NCI-H1436 treated with DMSO at 0.1 percent for 48 hours (cell line): ENCODE results near the gene SMPD3.
A peak's percentile ranks its signal among the peaks of the same experiment; 100 is the strongest.

ENCODE experiments used
- DNase-seq: peaks from one replicate; lab custom pipeline; 2025; lab: John Stamatoyannopoulos, UW

SMPD3 gene

GRCh38 chr16:68433316-68433715 is 15.0 kb downstream of the SMPD3 start:
- no peak for DNase-seq

DNA sequence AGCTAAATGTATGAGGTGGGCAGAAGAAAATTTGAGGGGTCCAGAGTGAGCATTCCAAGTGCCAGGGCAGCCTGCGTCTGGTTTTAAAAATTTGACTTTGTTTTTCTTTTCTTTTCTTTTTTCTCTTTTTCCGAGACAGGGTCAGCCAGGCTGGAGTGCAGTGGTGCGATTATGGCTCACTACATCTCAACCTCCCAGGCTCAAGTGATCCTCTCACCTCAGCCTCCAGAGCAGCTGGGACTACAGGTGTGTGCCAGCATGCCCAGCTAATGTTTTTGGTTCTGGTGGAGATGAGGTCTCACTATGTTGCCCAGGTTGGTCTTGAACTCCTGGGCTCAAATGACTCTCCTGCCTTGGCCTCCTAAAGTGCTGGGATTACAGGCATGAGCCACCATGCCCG is 15.6 kb downstream of the SMPD3 start:
- no peak for DNase-seq

DNA sequence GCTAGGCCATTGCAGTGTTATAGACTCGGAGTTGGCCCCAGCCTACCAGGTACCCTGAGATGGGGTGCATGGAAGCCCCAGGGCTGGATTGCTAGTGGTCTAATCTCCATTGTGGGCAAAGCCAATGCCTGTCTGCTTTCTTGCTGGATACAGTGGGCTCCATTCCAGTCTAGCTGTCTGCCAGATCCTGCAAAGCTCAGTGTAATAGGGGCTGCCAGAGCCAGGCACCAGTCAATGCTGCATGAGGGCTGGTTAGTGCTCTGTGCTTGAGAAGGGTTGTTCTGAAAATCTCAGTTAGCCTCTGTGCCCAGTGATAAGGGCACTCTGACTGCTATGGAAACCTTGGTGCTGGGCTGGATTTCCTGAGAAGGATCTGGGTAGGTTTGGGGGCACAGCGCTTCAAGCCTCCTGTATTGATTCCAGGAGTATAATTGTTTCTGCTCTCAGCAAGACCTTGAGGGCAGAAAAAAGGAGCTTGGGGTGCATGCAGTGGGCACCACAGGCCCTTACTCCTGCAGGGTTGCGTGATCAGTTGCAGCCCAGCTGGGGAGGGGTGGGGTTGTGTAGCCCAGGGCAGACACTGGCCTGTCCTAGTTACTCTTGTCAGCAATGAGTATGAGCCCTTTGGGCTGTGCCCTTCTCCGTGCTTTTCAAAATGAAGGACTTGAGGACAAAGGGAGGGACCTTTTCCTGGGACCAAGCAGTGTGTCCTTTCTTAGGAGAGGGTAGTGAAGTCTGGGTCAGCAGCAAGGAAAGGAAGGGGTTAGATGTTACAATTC is 19.0 kb downstream of the SMPD3 start:
- DNase-seq, result no peak

DNA sequence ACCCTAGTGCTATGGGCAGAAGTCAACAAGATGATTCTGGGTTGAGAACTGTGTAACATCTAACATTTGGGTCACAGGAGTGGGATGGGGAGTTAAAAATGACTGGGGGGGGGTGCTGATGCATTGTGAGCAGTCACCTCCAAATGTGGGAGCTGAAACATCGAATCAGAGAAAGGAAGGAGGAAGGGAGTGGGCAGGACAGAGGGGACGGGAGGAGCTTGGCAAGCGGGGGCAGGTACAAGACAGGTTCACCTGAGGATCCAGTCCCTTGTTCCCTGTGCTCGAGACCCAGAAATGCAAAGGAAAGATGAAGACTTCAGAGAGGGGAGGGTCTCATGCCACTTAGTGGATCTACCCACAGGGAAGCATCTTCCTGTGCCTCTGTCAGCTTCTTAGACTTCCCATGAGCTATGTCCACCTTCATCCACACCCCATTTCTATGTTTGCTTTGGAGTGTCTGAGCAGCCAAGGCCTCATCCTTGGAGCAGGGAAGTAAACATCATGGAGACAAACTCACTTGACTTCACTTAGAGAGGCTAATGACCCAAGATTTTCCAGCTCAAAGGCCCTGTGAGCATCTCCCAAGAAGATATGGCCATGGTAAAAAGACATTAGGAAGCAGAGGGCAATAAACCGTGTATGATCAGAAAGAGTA is 20.5 kb downstream of the SMPD3 start:
- DNase-seq, result no peak

GRCh38 chr16:68426347-68426652 is 22.0 kb downstream of the SMPD3 start:
- DNase-seq, result no peak

DNA sequence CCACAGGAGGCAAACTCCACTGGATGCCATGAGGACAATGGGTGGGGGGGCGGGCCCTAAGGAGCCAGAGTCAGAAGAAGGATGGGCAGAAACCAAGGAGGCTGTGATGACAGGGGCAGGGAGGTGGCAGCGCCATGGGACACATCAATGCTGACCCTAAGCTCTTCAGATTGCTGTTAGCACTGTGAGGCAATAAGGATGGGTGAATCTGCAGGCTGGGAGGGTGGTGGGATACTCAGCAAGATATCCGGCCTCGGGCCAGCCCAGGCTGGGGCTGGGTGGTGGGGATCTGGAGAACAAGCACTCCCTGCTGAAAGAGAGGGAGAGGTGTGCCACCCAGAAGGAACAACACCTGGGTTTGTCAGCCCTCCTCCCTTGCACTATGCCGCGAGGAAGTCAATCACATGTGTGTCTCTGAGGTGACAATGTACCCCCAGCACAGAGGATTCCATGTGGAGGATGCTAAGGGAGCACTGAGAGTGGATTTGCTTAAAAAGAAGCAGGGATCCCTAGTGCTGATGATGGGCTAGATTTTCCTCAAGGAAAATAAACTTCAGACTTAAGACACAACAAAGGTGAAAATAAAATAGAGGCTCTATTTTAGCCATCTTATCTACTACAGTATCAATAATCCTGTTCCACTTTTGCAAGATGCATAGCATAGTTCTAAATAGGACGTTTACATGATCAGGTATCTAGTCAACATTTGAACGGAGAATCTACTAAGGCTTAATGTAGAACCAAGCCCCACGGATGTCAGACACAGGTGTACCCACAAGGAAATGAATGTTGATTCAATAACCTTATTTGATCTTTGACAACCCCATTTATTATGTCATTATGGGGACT is 22.6 kb downstream of the SMPD3 start:
- DNase-seq, result no peak

DNA sequence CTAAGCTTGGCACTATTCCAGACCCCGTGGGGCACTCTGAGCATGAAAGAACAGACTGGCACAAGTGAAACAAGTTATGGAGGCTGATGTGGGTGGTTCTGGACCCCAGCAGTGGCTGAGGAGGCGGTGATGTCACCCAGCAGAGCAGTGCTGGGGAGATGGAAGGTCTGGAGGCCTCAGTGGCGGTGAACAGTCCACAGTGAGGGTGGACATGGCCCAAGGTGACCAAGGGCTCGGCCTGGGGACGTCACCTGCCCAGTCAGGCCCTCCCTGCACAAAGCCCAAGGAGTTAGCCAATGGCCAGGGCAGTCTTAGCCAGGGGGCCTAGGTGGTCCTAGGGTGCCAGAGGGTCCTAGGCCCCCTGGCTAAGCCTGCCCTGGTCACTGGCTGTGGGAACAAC is 24.5 kb downstream of the SMPD3 start:
- no peak for DNase-seq

DNA sequence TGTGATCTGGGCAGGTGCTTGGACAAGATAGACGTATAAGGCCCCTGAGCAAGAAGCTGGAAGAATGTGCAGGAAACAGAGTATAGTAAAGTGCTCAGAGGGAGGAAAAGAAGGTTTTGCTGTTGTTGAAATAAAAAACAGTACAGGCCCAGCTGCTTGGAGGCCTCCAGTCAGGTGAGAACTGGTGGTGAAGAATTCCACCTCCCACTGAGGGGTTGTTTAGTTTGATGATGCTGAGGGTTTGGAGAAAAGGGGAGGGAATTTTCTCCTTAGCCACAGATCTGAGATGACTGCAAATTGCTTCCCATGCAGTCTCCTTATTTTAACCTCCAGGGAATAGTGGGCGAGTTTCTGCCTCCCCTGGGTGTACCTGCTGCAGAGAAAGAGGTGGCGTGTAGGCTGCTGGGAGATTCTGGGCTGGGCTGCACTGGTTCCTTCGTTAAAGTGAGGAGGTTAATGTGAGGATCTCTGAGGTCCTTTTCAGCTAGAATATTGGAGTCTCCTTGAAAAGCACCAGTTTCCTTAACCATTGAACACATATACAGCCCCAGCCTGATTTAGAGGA is 25.8 kb downstream of the SMPD3 start:
- DNase-seq, result peak; percentile 48

- DNase-seq, result no peak
These were observed 27.2 kb downstream of the SMPD3 start for GRCh38 chr16:68421076-68421475.

DNA sequence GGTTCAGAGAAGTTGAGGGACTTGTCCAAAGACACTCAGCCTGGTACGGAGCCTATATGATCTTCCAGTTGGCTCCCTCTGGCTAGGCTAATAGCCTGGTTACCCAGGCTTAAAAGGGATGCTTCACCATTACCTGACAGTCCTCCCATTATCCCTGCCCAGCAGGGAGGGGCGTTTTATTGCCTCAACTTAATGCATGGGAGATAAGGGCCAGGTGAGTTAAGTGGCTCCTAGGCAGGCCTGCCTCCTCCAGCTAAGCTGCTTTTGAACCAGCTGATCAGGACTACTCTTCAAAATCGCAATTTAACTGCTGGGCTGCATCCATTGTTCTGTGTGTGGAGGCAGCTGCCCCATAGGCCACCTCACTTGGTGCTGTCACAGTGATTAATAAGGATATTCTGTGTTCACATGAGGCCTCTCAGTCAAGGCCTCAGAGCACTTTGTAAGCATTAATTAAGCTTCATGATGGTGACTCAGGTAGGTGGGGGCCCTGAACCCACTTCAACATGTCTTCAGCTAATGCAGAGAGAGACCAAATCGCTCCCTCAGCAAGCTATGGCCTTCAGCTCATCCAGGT is 27.9 kb downstream of the SMPD3 start:
- peak; percentile 48 for DNase-seq

GRCh38 chr16:68417711-68418301 is 30.5 kb downstream of the SMPD3 start:
- peak; percentile 74 for DNase-seq

DNA sequence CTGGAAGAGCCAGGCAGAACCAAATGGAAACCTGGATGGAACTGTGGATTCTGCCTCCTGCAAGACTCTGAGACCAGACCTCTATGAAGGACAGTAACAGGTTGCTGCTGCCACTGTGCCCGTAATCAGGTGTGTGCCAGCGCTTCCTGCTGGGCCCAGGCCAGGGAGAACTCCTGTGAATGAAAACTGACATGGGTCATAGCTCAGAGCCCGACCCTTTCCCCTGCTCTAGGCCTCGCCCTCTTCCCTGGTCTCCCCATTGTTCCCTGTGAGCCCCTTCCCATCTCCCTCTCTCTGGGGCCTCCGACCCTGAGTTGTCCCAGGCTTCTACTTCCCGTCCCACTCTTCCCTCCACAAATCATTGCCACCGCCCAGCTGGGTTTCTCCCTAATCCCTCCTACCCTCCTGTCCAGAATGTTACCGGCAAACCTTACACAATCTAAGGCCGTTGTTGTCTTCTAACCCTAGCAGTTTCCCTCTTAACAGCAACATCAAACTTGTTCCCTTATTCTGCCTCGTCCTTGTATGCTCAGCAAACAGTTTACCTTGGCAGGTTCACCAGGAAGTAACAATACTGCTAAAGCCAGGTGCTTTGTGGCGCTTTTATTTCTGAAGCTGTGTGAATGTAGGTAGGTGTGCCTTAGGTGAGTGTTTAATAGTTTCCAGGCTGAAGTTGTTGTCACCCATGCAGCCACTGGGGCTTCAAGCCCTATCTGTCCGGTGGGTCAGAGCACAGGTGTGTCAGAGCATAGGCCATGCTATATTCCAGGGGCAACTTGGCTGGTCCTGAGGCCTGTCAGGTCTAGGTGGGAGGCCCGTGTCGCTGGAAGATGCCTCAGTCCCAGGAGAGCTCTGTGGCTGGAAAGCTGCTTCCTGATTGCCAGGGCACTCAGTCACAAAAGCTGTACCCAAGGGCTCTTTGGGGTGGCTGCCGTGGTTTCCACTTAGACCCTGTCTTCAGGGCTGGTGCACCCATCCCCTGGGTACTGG is 32.0 kb downstream of the SMPD3 start:
- peak; percentile 37 for DNase-seq

DNA sequence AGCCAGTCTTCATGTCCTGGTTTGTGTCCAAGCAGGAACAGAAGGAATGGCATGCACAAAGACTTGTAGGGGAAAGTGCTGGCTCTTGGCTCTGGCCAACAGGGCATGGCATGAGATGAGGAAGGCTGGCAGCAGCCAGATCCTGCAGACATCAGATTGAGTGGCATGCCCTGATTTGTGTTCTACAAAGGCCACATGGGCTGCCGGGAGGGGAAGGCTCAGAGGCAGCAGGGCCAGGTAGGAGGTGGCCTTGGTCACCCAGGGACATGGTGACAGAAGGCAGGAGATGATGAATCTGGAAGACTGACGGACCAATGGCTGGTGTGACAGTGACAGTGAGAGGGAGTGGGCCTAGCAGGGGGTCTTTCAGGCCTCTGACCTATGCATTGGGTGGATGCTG is 33.7 kb downstream of the SMPD3 start:
- DNase-seq, result no peak

DNA sequence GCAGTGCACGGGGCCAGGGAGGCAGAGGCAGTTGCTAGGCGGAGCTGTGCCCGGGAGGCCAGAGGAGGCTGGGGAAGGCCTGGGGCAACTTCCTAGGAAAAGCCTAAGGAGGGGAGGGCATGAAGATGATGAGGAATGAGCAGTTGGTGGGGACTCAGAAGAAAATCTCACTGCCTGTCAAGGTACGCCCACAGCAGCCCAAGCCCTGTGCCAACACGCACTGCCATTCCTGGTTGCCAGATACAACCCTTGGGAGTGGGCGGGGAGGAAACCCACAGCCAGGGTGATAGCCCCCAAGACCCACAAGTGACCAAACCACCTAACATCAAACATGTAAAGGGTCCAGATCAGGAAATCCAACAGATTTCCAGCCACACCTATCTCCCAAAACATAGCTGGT is 36.2 kb downstream of the SMPD3 start:
- DNase-seq, result no peak

DNA sequence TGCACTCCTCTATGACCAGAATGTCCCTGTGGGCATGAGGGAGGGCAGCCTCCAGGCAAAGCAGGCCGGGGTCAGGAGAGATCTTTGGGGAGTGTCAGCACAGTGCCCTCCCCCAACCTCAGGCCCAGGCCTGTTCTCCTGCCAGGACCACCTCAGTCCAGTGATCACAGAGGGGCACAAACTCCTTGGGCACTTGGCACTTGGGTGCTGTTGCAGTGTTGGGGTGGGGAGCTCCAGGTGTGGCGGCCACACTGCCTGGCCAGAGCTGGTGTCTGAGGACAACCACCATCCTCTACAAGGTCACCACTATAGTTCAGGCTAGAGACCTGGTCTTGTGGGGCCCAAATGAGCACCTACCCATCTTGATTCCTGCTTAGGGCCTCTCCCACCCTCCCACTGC is 37.2 kb downstream of the SMPD3 start:
- DNase-seq, result no peak

- DNase-seq, result no peak
These were observed 39.3 kb downstream of the SMPD3 start for GRCh38 chr16:68408967-68409366.

GRCh38 chr16:68408428-68408827 is 39.9 kb downstream of the SMPD3 start:
- DNase-seq, result no peak

GRCh38 chr16:68406458-68407152 is 41.7 kb downstream of the SMPD3 start:
- DNase-seq, result no peak

DNA sequence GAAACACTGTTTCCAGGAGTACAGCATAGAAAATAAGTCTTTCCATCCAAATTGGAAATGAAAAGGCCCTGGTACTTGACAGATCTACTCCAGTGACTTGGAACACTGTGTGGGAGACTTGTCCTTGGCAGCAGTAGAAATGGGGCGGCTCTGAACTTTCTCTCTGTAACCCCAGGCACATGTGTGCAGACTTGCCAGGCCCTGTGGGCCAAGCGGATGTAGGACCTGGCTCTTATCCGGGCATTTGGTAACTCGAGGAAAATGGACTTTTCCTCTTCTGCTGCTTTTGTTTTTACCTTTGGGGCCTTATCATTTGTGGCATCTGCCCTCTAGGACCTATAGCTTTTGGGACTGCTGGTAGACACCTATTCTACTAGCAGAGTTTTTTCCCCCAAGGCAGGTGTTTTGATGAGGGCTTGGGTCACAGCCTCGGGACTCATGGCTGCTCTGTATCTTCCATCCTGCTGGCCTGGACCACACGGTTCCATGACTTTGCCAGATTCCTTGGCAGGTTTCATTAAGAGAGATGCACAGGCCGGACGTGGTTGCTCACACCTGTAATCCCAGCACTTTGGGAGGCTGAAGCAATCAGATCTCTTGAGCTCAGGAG is 43.5 kb downstream of the SMPD3 start:
- DNase-seq, result no peak

DNA sequence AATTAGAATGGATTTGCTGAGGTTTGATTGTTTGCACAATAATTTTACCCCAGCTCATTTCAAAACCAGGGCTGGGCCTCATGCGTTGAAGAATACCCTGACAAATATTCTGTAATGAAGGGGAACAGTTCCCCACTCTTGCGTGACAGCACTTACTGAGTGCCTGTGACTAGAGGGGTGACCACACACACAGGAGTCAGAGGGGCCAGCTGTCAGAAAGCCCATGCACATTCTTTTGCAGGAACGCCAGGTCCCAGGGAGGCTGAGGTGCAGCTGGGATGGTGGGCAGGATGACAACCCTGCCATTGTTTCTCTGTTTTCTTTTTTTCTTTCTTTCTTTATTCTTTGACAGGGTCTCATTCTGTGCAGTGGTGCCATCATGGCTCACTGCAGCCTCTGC is 44.6 kb downstream of the SMPD3 start:
- DNase-seq, result no peak
